Stimulated activated CD8-positive, alpha-beta memory T cell treated with anti-CD3 and anti-CD28 coated beads, Interleukin-4, amount 100 ng/mL, for 1 hour (primary cell): Measurements from ENCODE around the gene ARID5B.

ENCODE experiments used
- DNase-seq, 2 donors: peaks; one replicate each; pipeline ENCODE4 v3.0.0-alpha.2; 2020; ENCODE audit warnings: low read depth in 2 of 2, low spot score in 1 of 2

ARID5B gene

GRCh38 chr10:61987951-61988379 is 86.5 kb downstream of the ARID5B start:
- DNase-seq: no peak

GRCh38 chr10:61989995-61990760 is 88.7 kb downstream of the ARID5B start:
- no peak for DNase-seq

GRCh38 chr10:61990761-61991135 is 89.2 kb downstream of the ARID5B start:
- no peak for DNase-seq

- no peak for DNase-seq
These were observed 89.7 kb downstream of the ARID5B start for GRCh38 chr10:61991166-61991565.

GRCh38 chr10:61992059-61992460 is 90.6 kb downstream of the ARID5B start:
- no peak for DNase-seq

GRCh38 chr10:61992671-61993668 is 91.5 kb downstream of the ARID5B start:
- DNase-seq: peak in 1 of 2 donors; percentile 11

- DNase-seq: no peak
These were observed 92.4 kb downstream of the ARID5B start for GRCh38 chr10:61993711-61994401.

GRCh38 chr10:61994405-61995219 is 93.1 kb downstream of the ARID5B start:
- no peak for DNase-seq

GRCh38 chr10:61995220-61995503 is 93.7 kb downstream of the ARID5B start:
- DNase-seq: no peak

GRCh38 chr10:61998937-61999336 is 97.4 kb downstream of the ARID5B start:
- DNase-seq: no peak

GRCh38 chr10:62000037-62000603 is 98.6 kb downstream of the ARID5B start:
- no peak for DNase-seq

GRCh38 chr10:62000726-62001125 is 99.2 kb downstream of the ARID5B start:
- DNase-seq: no peak

GRCh38 chr10:62001898-62002297 is 100.4 kb downstream of the ARID5B start:
- no peak for DNase-seq

- no peak for DNase-seq
These were observed 101.3 kb downstream of the ARID5B start for GRCh38 chr10:62002753-62003152.

GRCh38 chr10:62004042-62004441 is 102.5 kb downstream of the ARID5B start:
- DNase-seq: no peak

- DNase-seq: no peak
These were observed 103.8 kb downstream of the ARID5B start for GRCh38 chr10:62005281-62005680.

- no peak for DNase-seq
These were observed 104.2 kb downstream of the ARID5B start for GRCh38 chr10:62005687-62006086.

GRCh38 chr10:62007145-62007544 is 105.6 kb downstream of the ARID5B start:
- no peak for DNase-seq

GRCh38 chr10:62008196-62008595 is 106.7 kb downstream of the ARID5B start:
- no peak for DNase-seq

- DNase-seq: no peak
These were observed 107.4 kb downstream of the ARID5B start for GRCh38 chr10:62008946-62009345.
